ENCODE measurements around the gene BATF3.
"Not testable (repeated sequence)": the region's sequence is repeated elsewhere in the genome, so short reads cannot be mapped to it uniquely, and the experiment has no call there.

BATF3 gene

GRCh38 chr1:212699625-212700222 is at the start of gene BATF3:
Gene BATF3, minus strand, starts transcription at chr1:212699840. Its CDS starts 78 bp downstream, at chr1:212699762.
- Histone ChIP-seq H3K4me1 (ENCODE audit: insufficient read depth, low read length) (peaks cover 24% of the 10 kb centered on the region), H3K36me3 (ENCODE audit: insufficient read depth, low read length) (no peaks in the 10 kb centered on the region), H3K9me3 (ENCODE audit: low read length) (no peaks in the 10 kb centered on the region), H2AFZ (ENCODE audit: low read depth, low read length) (peak within 1 kb of the TSS; percentile 87), H3K4me3 (ENCODE audit: low read length) (peak within 1 kb of the TSS; percentile 43), H3K27me3 (ENCODE audit: insufficient read depth, low read length) (peaks cover 34% of the 10 kb centered on the region)

GRCh38 chr1:212746546-212746945 is 46.9 kb upstream of the BATF3 start:
- H3K9me3 ChIP-seq (ENCODE audit: low read length): peaks cover 11% of the 10 kb centered on the region
- H3K4me1 ChIP-seq (ENCODE audit: insufficient read depth, low read length): no peaks in the 10 kb centered on the region
- no peak overlapping the region for H3K4me3 ChIP-seq (ENCODE audit: low read length)
- no peaks in the 10 kb centered on the region for H3K27me3 ChIP-seq (ENCODE audit: insufficient read depth, low read length)
- H3K36me3 ChIP-seq (ENCODE audit: insufficient read depth, low read length): peaks cover 4% of the 10 kb centered on the region
- H2AFZ ChIP-seq (ENCODE audit: low read depth, low read length): no peak overlapping the region

- no peaks in the 10 kb centered on the region for H3K27me3 ChIP-seq (ENCODE audit: insufficient read depth, low read length)
- H3K4me3 ChIP-seq (ENCODE audit: low read length): no peak overlapping the region
- H3K36me3 ChIP-seq (ENCODE audit: insufficient read depth, low read length): peaks cover 10% of the 10 kb centered on the region
- peaks cover 11% of the 10 kb centered on the region for H3K9me3 ChIP-seq (ENCODE audit: low read length)
- H2AFZ ChIP-seq (ENCODE audit: low read depth, low read length): no peak overlapping the region
- no peaks in the 10 kb centered on the region for H3K4me1 ChIP-seq (ENCODE audit: insufficient read depth, low read length)
Observed at GRCh38 chr1:212745303-212745702, 45.7 kb upstream of the BATF3 start.

- Histone ChIP-seq H3K36me3 (ENCODE audit: insufficient read depth, low read length) (peaks cover 12% of the 10 kb centered on the region), H3K4me1 (ENCODE audit: insufficient read depth, low read length) (no peaks in the 10 kb centered on the region), H3K27me3 (ENCODE audit: insufficient read depth, low read length) (no peaks in the 10 kb centered on the region), H2AFZ (ENCODE audit: low read depth, low read length) (no peak overlapping the region), H3K9me3 (ENCODE audit: low read length) (peaks cover 11% of the 10 kb centered on the region), H3K4me3 (ENCODE audit: low read length) (no peak overlapping the region)
Observed at GRCh38 chr1:212743901-212744475, 44.3 kb upstream of the BATF3 start.

GRCh38 chr1:212738330-212738729 is 38.7 kb upstream of the BATF3 start:
- Histone ChIP-seq H3K36me3 (ENCODE audit: insufficient read depth, low read length) (peaks cover 18% of the 10 kb centered on the region), H3K4me3 (ENCODE audit: low read length) (no peak overlapping the region), H3K27me3 (ENCODE audit: insufficient read depth, low read length) (no peaks in the 10 kb centered on the region), H3K4me1 (ENCODE audit: insufficient read depth, low read length) (no peaks in the 10 kb centered on the region), H2AFZ (ENCODE audit: low read depth, low read length) (no peak overlapping the region), H3K9me3 (ENCODE audit: low read length) (peaks cover 3% of the 10 kb centered on the region)

- H2AFZ ChIP-seq (ENCODE audit: low read depth, low read length): no peak overlapping the region
- H3K4me1 ChIP-seq (ENCODE audit: insufficient read depth, low read length): no peaks in the 10 kb centered on the region
- H3K36me3 ChIP-seq (ENCODE audit: insufficient read depth, low read length): peaks cover 18% of the 10 kb centered on the region
- no peak overlapping the region for H3K4me3 ChIP-seq (ENCODE audit: low read length)
- H3K27me3 ChIP-seq (ENCODE audit: insufficient read depth, low read length): no peaks in the 10 kb centered on the region
- H3K9me3 ChIP-seq (ENCODE audit: low read length): peaks cover 3% of the 10 kb centered on the region
Observed at GRCh38 chr1:212737559-212737958, 37.9 kb upstream of the BATF3 start.

GRCh38 chr1:212733109-212733508 is 33.5 kb upstream of the BATF3 start:
- no peaks in the 10 kb centered on the region for H3K27me3 ChIP-seq (ENCODE audit: insufficient read depth, low read length)
- peaks cover 2% of the 10 kb centered on the region for H3K36me3 ChIP-seq (ENCODE audit: insufficient read depth, low read length)
- H2AFZ ChIP-seq (ENCODE audit: low read depth, low read length): no peak overlapping the region
- no peaks in the 10 kb centered on the region for H3K4me1 ChIP-seq (ENCODE audit: insufficient read depth, low read length)
- H3K9me3 ChIP-seq (ENCODE audit: low read length): no peaks in the 10 kb centered on the region
- H3K4me3 ChIP-seq (ENCODE audit: low read length): no peak overlapping the region

- H3K27me3 ChIP-seq (ENCODE audit: insufficient read depth, low read length): no peaks in the 10 kb centered on the region
- H3K4me3 ChIP-seq (ENCODE audit: low read length): no peak overlapping the region
- no peak overlapping the region for H2AFZ ChIP-seq (ENCODE audit: low read depth, low read length)
- H3K4me1 ChIP-seq (ENCODE audit: insufficient read depth, low read length): no peaks in the 10 kb centered on the region
- H3K9me3 ChIP-seq (ENCODE audit: low read length): peaks cover 1% of the 10 kb centered on the region
- H3K36me3 ChIP-seq (ENCODE audit: insufficient read depth, low read length): peaks cover 4% of the 10 kb centered on the region
Observed at GRCh38 chr1:212731630-212732029, 32.0 kb upstream of the BATF3 start.

GRCh38 chr1:212728606-212729005 is 29.0 kb upstream of the BATF3 start:
- H3K4me1 ChIP-seq (ENCODE audit: insufficient read depth, low read length): no peaks in the 10 kb centered on the region

GRCh38 chr1:212727386-212728181 is 27.9 kb upstream of the BATF3 start:
- Histone ChIP-seq H3K27me3 (ENCODE audit: insufficient read depth, low read length) (no peaks in the 10 kb centered on the region), H3K9me3 (ENCODE audit: low read length) (peaks cover 8% of the 10 kb centered on the region), H3K36me3 (ENCODE audit: insufficient read depth, low read length) (peaks cover 5% of the 10 kb centered on the region)

More at GRCh38 chr1:212728606-212729005, 29.0 kb upstream of the BATF3 start:
- Histone ChIP-seq H3K9me3 (ENCODE audit: low read length) (peaks cover 6% of the 10 kb centered on the region), H3K27me3 (ENCODE audit: insufficient read depth, low read length) (no peaks in the 10 kb centered on the region), H3K4me3 (ENCODE audit: low read length) (no peak overlapping the region), H3K36me3 (ENCODE audit: insufficient read depth, low read length) (peaks cover 5% of the 10 kb centered on the region), H2AFZ (ENCODE audit: low read depth, low read length) (no peak overlapping the region)

GRCh38 chr1:212724679-212725078 is 25.0 kb upstream of the BATF3 start:
- not testable (repeated sequence) for H3K4me1 ChIP-seq (ENCODE audit: insufficient read depth, low read length); H3K9me3 ChIP-seq (ENCODE audit: low read length); H2AFZ ChIP-seq (ENCODE audit: low read depth, low read length); H3K36me3 ChIP-seq (ENCODE audit: insufficient read depth, low read length); H3K27me3 ChIP-seq (ENCODE audit: insufficient read depth, low read length); H3K4me3 ChIP-seq (ENCODE audit: low read length)

More at GRCh38 chr1:212727386-212728181, 27.9 kb upstream of the BATF3 start:
- Histone ChIP-seq H3K4me1 (ENCODE audit: insufficient read depth, low read length) (no peaks in the 10 kb centered on the region), H2AFZ (ENCODE audit: low read depth, low read length) (no peak overlapping the region), H3K4me3 (ENCODE audit: low read length) (no peak overlapping the region)

- H3K27me3 ChIP-seq (ENCODE audit: insufficient read depth, low read length): no peaks in the 10 kb centered on the region
- H3K4me1 ChIP-seq (ENCODE audit: insufficient read depth, low read length): no peaks in the 10 kb centered on the region
- H3K4me3 ChIP-seq (ENCODE audit: low read length): no peak overlapping the region
- peaks cover 4% of the 10 kb centered on the region for H3K36me3 ChIP-seq (ENCODE audit: insufficient read depth, low read length)
- H3K9me3 ChIP-seq (ENCODE audit: low read length): peaks cover 8% of the 10 kb centered on the region
- H2AFZ ChIP-seq (ENCODE audit: low read depth, low read length): no peak overlapping the region
Observed at GRCh38 chr1:212722270-212722957, 22.8 kb upstream of the BATF3 start.
